CD1c-positive myeloid dendritic cell (primary cell): ENCODE data around the gene KIF21A.
"Not testable (repeated sequence)": the region's sequence is repeated elsewhere in the genome, so short reads cannot be mapped to it uniquely, and the experiment has no call there.

Experiments used
- DNase-seq: peaks from one replicate; pipeline ENCODE4 v3.0.0-alpha.2; 2016; ENCODE audit errors: extremely low spot score

The KIF21A gene, protein sequence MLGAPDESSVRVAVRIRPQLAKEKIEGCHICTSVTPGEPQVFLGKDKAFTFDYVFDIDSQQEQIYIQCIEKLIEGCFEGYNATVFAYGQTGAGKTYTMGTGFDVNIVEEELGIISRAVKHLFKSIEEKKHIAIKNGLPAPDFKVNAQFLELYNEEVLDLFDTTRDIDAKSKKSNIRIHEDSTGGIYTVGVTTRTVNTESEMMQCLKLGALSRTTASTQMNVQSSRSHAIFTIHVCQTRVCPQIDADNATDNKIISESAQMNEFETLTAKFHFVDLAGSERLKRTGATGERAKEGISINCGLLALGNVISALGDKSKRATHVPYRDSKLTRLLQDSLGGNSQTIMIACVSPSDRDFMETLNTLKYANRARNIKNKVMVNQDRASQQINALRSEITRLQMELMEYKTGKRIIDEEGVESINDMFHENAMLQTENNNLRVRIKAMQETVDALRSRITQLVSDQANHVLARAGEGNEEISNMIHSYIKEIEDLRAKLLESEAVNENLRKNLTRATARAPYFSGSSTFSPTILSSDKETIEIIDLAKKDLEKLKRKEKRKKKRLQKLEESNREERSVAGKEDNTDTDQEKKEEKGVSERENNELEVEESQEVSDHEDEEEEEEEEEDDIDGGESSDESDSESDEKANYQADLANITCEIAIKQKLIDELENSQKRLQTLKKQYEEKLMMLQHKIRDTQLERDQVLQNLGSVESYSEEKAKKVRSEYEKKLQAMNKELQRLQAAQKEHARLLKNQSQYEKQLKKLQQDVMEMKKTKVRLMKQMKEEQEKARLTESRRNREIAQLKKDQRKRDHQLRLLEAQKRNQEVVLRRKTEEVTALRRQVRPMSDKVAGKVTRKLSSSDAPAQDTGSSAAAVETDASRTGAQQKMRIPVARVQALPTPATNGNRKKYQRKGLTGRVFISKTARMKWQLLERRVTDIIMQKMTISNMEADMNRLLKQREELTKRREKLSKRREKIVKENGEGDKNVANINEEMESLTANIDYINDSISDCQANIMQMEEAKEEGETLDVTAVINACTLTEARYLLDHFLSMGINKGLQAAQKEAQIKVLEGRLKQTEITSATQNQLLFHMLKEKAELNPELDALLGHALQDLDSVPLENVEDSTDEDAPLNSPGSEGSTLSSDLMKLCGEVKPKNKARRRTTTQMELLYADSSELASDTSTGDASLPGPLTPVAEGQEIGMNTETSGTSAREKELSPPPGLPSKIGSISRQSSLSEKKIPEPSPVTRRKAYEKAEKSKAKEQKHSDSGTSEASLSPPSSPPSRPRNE (N-terminal part only)

DNA sequence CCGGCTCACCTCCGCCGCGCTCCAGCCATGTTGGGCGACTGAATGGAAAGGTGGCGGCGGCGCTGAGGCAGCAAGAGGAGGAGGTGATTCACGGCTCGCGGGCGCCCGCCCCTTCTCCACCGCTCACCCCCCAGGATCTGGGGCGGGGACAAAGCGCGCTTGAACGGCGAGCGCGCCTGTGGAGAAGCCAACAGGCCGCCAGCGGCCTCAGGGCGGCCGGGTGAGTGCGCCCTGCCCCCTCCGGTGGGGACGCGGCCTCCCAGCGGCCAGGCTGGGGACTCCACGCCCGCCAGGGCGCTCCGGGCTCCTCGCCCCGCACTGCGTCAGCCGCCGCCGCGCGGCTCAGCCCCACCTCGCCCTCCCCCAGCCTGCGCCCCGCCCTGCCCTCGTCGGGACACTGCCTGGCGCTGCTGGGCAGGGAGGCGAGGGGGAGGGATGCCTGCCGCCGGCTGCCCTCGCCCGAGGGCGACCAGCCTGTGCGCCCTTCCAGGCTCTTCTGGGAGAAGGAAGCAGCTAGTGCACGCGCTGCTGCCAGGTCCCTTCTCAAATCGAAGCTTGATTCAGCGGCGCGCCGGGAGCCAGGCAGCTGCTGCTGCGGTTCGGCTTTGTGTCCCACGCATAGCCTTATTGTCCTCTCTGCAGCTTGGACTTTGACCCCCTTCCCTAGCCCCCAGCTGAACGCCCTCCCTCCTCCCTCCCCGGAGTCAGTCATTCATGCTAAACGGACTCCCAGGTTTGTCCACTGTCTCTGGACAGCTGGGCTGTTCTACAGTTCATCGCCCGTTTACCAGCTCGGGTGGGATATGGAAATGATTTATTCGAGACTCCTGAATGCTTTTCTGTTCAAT lies at the start of gene KIF21A:
KIF21A (minus strand) TSS at position 40 of the 848 bp plus-strand sequence. CDS start 150 bp downstream, outside the sequence.
- peak; percentile 80 for DNase-seq

DNA sequence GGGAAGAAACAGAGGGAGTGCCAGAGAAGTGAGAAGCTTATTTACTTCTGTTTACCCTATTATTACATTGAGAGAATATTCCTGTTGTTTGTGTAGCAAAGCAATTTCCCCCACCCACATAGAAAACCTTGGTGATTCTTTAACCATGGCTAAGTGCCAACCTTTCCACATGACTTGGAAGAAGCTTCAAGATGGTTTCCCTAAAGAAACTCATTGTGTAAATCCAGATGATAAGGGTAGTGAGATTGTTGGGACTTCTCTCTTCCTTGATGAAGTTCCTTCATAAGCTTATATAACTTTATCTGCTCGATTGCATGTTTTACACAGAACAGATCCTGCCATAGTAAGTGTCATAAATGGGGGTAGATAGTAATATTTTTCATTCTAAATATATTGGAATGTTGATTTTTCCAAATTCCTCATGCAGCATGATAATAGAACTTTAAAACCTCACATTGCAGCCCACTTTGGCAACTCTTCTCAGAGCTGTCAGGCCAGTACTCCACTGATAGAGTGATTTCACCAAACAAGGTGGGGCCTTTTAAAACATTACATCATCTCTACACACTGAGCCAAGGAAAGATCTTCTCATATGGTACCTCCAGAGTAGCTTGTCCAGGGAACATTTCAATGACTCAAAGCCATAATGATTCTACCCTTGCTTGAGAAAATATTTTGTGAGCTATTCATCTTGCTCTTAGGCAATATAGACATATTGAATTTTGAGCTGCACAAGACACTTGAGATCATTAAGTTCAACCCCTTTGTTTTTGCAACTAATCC lies 47.8 kb upstream of the KIF21A start:
- DNase-seq = no peak

DNA sequence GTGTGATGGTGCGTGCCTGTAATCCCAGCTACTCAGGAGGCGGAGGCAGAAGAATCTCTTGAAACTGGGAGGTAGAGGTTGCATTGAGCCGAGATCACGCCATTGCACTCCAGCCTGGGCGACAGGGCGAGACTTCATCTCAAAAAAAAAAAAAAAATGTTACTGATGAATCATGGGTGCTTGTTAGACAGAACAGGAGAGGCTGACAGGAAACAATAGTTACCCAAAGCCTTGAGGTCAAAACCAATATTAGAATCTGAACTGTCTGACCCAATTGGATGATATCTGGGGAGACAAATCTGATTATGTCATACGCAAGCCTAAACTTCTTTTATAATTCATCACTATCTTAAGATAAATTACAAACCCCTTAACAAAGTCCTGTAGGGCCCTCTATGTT lies 40.7 kb upstream of the KIF21A start:
- no peak for DNase-seq

DNA sequence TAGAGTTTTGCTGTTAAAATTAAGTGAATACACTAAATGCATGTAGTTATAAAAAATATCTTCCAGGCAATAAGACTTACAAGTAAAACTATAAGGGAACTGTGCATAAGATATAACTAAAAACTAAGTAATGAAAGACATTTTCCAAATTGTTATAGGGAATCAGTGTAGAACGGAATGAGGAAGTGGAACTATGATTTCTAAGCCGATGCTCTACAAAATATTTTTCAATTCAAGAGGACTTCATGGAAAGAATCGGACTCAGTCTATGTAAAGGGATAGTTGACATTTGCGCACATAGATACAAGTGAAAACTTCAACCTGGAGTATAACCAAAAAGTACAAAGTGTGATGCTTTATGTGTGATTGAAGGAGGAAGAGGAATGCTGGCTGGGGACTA lies 40.1 kb upstream of the KIF21A start:
- DNase-seq = no peak

DNA sequence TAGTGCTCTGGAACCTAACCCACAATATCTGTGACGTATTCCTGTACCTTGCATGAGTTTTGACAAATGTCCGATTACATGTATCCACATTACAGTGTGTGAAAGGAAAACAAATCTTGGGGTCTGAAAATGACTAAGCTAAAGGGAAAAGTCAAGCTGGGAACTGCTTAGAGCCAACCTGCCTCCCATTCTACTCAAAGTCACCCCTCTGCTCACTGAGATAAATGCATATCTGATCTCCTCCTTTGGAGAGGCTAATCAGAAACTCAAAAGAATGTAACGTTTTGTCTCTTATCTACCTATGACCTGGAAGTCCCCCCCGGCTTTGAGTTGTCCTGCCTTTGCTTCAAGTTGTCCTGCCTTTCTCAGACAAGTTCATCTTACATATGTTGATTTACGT lies 34.0 kb upstream of the KIF21A start:
- no peak for DNase-seq

DNA sequence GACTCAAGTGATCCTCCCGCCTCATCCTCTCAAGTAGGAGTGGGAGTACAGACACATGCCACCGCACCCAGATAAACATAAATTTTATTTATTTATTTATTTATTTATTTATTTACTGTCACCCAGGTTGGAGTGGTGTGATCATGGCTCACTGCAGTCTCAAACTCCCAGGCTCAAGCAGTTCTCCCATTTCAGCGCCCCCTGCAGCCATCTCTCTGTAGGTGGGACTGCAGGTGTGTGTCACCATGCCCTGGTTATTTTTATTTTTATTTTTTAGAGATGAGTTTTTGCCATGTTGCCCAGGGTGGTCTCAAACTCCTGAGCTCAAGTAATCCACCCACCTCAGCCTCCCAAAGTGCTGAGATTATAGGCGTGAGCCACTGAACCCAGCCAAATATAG lies 33.2 kb upstream of the KIF21A start:
- DNase-seq = no peak

DNA sequence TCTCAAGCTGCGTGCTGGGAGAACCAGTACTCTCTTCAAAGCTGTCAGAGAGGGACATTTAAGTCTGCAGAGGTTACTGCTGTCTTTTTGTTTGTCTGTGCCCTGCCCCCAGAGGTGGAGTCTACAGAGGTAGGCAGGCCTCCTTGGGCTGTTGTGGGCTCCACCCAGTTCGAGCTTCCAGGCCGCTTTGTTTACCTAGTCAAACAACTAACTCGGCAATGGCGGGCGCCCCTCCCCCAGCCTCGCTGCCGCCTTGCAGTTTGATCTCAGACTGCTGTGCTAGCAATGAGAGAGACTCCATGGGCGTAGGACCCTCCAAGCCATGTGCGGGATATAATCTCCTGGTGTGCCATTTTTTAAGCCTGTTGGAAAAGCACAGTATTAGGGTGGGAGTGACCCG lies 32.2 kb upstream of the KIF21A start:
- DNase-seq = not testable (repeated sequence)

DNA sequence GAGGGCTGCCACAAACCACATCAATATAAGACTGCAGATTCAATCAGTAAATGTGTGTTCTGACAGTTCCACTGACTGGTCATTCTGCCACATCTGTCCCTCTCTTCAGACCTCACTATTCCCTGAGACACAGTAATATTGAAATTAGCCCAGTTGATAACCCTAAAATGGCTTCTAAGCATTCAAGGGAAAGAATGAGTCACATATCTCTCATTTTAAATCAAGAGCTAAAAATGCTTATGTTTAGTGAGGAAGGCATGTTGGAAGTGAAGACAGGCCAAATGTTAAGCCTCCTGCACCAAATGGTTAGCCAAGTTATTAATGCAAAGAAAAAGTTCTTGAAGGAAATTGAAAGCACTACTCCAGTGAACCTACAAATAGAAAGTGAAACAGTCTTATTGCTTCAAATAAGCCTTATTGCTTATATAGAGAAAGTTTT lies 24.5 kb upstream of the KIF21A start:
- no peak for DNase-seq

DNA sequence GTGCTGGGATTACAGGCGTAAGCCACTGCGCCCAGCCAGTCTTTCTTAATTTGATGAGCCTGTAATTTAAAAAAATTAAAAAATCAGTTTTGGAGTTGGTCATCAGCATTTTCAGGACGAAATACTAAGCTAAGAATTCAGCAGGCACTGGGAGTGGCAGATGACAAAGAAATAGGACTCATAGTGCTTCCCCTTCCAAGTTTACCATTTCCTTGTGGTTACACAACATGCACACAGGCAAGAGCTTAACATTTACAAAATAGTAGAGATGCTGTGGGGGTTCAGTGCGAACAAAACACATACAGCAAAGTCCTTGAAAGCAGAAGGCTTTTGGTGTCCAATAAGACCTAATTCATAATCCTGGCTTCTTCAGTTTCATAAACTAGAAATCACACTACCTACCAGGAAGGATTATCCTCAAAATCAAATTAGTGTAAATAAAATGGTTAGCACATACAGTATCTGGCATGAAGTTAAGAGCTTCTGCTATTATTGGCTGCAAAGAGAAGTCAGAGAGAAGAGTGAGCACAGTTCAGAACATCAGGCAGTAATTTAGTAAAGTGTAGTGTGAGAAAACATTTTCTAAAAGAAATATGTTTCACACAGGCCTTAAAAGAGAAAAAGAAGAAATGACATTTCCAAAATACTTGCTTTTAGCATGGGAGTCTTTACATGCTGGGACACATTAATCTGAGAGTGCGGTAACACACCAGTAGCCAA lies 22.2 kb upstream of the KIF21A start:
- no peak for DNase-seq

DNA sequence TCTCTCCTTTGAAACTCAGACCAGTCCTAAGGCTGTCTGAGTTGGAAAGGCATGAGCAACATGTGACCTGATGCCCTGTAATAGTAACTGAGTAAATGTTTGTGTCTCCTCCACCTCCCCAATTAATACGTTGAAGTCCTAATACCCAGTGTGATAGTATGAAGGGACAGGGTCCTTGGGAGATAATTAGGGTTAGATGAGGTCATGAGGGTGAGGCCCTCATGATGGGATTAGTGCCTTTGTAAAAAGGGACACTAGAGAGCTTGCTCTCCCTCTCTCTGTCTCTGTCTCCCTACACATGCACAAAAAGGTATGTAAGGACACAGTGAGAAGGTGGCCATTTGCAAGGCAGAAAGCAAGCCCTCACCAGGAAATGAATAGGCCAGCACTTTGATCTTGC lies 18.1 kb upstream of the KIF21A start:
- no peak for DNase-seq

DNA sequence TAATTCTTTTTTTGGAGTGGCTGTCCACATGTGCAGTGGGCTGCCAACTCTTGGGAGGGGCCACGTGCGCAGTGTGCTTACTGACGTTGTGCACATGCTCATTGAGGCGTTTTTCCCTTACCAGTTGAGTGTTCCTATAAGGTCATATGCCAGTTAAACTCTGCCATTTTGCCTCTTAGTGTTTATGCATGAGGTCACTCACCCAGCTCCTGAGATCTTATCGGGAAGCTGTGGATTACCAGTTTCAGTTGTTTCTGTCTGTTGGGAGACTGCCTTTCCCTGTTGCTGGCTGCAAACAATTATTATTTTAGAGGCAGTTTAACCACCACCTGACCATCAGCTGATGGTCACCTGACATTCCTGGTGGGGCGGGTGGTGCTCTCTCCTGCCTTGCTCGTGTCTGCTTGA lies 16.1 kb upstream of the KIF21A start:
- no peak for DNase-seq

DNA sequence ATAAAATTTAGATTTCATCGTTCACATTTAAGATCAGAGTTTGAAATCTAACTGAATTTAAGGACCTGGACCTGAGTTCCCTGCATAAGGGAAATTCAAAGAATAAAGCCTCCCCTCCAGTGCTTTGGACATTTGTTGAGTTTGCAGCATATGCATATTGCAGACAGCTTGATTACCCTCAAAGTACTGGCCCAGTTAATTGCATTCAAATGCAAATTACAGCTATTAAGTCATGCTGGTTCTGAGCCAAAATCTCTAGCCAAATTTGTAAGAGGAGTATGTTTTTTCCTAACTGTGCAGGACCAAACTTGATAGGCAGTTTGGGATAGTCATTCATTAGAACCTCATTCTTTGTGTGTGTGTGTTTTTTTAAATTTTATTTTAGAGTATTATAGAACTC lies 9.1 kb upstream of the KIF21A start:
- DNase-seq = no peak

DNA sequence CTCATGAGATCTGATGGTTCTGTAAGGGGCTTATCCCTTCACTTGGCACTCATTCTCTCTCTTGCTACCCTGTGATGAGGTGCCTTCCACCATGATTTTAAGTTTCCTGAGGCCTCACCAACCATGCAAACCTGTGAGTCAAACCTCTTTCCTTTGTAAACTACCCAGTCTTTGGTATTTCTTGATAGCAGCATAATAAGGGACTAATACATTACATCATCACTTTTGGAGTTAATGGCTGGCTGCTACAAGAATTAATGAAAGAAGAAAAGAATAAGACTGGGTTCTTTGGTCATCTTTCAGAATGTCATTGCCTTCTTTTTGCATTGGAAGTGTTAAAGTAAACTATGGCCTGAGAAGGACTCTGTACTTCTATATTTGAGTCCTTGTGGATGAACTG lies 5.1 kb upstream of the KIF21A start:
- no peak for DNase-seq

DNA sequence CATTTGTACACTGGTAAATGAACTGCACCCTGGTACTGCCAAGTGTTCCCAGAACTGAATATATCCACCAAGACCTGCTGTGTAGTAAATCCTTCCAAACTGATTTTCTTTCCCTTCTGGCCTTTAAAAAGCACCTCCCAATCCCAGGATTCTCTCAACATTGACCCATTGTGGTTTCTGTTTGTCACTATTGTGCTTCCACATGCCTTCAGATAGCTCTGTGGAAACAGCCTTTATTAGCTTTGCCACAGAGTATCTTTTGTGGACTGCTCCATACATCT lies 949 bp upstream of the KIF21A start:
- no peak for DNase-seq

DNA sequence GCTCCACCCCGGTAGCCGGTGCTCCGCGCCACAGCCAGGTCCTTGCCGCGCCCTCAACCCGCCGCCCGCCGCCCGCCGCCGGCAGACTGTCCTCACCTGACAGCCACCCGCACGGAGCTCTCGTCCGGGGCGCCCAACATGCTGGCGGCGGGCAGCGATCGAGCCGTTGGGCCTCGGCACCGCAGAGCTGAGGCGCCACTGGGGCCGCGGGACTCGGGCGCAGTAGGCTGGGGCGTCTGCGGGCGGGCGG lies 164 bp downstream of the KIF21A start:
- DNase-seq = no peak

DNA sequence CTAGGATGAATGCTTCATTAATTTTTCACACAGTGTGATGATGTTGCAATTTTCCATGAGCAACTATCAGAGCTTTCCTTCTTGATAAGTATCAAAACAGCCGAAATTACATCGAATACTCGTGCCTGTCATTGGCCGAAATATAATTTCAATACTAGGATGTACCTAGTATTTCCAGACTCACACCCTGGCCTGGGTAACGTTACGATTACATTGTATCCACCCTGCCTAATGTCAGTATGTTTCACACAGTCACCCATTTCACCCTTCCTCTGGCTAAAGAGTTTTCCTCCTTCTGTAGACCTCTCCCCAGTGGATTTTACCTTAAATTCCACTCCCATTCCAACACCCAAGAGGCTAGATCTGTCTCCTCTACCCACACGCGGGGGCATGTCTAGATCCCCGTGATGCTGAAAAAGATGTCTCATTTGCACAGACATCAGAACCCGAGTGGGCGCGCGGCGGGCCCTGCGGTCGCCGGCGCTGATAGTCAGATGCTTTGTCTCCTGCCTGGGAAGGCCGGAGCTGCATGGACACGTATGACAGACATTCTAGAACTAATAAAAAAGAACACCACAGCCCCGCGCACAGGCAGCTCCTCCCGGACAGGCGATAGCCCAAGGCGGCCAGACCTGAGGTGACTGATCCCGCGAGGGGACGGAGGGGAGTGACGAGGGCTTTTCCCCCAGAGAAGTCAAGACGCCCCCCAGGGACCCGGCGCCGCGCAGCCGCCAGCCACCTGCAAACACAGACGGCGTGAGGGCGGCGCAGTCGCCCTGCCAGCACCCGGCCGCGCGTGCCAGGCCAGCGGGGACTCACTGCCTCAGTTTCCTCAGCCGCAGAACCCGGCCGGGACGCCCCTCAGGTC lies 723 bp downstream of the KIF21A start:
- DNase-seq = peak; percentile 21

DNA sequence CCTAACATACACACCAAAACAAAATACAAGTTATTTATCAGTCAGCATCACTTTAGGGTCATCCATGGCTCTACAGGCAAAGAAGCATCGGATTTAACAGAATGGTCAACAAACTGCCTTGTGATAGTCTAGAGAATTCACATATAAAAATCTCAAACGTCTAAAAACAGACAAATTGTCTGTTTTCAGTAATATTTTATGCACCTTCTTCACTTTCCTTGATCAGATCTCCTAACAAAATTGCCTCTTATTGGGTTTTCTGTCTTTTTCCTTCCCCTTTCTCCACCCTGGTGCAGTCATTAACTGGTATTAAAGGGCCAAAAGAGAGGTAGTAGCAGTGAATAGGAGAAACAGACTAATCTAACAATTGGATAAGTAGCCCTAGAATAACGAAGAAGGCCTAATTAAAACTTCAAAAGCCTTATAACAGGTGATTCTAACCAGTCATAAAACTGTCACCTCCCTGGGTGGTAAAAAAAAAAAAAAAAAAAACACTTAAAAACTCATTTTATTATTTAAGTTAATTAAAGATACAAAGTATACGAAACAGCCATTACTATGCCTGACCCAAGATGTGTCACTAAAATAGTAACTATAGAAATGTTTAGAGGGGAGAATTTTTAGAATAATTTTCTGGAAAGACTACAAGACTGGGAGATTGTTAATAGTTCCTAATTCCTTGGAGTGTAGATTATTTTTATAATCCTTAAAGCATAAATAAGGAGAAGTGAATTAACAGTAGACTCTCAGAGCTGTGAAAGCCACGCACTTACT lies 1.5 kb downstream of the KIF21A start:
- DNase-seq = no peak

DNA sequence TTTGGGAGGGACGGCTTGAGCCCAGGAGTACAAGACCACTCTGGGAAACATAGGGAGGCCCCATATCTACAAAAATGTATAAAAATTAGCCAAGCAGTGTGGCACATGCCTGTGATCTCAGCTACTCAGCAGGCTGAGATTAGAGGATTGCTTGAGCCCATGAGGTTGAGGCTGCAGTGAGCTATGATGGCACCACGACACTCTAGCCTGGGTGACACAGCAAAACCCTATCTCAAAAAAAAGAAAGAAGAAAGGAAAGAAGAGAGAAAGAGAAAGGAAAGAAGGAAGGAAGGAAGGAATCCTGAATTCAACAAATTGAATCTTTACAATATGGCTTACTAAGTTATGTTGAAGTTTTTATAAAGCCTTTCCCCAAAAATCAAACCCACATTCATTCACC lies 2.1 kb downstream of the KIF21A start:
- DNase-seq = no peak
